ENCODE results near the gene CNTNAP4.

Gene CNTNAP4

DNA sequence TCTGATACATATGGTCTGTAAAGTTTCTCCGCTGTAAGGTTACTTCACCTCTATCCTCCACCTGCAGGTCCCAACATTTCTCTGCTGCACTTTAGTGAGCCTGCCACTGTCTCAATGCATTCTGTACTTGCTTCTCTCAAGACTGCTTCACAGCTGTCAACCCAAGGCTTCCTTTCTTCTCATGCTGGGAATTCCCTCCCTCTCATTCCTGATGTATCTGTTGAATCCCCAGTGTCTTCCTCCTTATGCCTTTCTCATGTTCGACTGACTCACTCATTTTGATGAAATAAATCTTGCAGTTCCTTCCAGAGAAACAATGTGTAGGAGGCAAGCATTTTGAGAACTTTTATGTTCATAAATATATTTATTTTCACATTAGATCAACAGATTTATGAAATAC is 288.3 kb downstream of the CNTNAP4 start:
- TF ChIP-seq, protein P1, sequence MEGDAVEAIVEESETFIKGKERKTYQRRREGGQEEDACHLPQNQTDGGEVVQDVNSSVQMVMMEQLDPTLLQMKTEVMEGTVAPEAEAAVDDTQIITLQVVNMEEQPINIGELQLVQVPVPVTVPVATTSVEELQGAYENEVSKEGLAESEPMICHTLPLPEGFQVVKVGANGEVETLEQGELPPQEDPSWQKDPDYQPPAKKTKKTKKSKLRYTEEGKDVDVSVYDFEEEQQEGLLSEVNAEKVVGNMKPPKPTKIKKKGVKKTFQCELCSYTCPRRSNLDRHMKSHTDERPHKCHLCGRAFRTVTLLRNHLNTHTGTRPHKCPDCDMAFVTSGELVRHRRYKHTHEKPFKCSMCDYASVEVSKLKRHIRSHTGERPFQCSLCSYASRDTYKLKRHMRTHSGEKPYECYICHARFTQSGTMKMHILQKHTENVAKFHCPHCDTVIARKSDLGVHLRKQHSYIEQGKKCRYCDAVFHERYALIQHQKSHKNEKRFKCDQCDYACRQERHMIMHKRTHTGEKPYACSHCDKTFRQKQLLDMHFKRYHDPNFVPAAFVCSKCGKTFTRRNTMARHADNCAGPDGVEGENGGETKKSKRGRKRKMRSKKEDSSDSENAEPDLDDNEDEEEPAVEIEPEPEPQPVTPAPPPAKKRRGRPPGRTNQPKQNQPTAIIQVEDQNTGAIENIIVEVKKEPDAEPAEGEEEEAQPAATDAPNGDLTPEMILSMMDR (IDR thresholded peaks at IDR 0.05; ENCODE audit: extremely low read depth, missing control alignments): no peak
- DNase-seq (ENCODE audit: low spot score): no peak

DNA sequence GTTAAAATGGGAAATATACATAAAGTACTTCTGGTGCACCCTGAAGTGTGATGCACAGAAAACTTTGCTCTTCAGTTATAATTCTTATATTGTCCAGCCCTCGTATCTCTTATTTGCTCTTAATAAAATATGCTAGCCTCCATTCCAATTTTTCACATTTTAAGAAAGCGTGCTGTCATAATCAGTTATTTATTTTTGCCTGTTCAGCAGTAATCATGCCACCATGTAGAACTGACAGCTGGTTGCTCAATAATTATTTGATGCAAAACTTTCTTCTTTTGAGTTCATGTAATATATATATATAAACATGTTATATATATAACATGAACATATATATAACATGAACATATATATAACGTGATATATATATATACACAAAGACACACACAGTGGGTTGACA is 294.6 kb downstream of the CNTNAP4 start:
- no peak for DNase-seq (ENCODE audit: low spot score)
- TF ChIP-seq, protein P1 (IDR thresholded peaks at IDR 0.05; ENCODE audit: extremely low read depth, missing control alignments): no peak

DNA sequence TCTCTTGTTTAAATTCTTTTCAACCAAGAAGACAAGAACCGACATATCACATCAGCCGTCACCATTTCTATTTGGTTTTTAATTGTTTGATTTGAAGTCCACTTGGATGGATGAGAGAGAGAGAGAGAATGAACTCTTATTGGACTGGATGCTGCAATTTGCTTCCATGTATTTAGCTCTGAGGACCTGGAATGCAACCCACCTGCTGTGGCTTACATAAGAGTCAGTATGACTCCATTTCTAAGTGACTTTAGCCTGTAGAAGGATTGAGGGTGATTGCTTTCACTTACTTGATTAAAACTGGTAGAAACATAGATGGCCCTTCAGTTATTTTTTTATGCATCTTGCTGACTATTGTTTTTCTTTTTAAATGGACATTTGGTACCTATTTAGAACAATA is 296.1 kb downstream of the CNTNAP4 start:
- TF ChIP-seq, protein P1 (IDR thresholded peaks at IDR 0.05; ENCODE audit: extremely low read depth, missing control alignments): no peak
- DNase-seq (ENCODE audit: low spot score): no peak

DNA sequence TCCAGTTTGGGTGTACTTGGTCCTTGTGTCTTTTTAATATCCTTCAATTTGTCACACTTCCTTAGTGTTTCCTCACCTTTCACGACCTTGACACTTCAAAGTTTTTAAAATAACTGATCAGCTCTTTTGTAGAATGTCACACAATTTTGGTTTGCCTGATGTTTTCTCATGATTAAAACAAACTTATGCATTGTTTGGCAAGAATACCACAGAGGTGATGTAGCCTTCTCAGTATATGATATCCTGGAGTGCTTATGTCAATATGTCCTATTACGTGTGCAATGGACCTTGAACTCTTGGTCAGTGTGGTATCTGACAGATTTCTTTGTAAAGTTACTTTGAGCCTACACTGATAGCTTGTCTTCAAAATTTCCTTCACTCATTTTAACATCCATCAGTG is 297.4 kb downstream of the CNTNAP4 start:
- DNase-seq (ENCODE audit: low spot score): no peak
- TF ChIP-seq, protein P1 (IDR thresholded peaks at IDR 0.05; ENCODE audit: extremely low read depth, missing control alignments): no peak

DNA sequence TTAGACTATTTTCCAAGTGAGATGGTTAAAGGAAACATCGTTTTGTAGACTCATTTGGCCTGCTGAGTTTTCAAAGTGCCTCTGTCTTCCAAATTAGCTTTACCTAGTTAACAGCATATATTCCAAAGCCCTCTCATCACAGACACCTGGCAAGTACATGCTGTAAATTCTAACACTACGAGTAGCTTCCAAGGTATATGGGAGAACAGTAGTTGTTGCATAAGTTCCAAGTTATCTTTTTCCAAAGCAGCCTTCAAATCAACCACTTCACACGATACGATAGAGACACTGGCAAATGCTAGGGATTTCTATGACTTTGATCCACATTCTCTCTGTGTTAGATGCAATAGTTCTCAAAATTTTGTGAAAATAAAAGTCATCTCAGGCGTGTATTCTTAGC is 299.3 kb downstream of the CNTNAP4 start:
- no peak for DNase-seq (ENCODE audit: low spot score)
- TF ChIP-seq, protein P1 (IDR thresholded peaks at IDR 0.05; ENCODE audit: extremely low read depth, missing control alignments): no peak

DNA sequence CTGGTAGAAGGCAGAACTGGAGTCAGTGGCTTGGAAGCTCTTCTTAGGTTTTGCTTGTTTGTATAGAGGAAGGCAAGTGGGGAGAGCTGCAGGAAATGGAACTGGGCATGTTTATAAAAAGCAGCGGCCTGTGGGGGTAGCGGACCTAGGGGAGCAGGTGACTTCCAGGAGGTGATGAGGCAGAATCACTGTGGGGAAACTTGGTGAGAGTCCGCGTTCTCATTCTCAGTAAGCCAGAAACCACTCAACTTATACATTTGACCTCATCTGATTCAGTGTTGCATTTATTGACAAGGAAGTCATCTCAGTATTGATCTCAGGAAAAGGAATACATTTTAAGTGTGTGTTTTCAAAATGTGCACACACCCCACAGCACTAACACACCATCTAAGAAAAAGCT is 299.8 kb downstream of the CNTNAP4 start:
- DNase-seq (ENCODE audit: low spot score): peak; percentile 49
- TF ChIP-seq, protein P1 (IDR thresholded peaks at IDR 0.05; ENCODE audit: extremely low read depth, missing control alignments): no peak

DNA sequence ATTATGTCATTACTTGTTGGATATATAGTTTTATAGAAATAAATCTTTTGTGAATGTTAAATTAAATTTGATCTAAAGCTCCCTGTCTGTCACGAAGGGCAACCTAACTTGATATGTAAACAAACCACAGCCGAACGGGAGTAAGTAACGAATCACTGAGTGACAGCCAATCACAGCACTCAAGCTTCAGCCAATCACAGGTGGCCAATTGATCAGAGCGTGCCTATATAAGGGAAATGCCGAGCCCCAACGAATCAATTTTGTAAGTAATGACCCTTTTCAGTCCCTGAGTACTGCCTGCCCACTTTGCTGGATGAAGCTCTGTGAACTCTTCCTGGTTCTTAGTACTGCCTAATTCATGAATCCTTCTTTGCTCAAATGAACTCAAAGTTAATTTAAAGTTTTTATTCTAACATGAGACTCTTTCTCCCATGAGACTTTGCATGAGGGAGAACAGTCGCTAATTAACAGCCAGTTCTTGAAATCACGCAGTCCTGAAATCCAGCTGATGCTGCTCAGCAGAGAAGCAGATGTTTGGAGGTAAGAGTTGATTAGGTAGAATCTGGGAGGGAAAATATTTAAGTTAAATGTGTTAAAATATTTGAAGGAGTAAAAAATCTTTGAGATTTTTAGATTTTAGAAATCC is 302.2 kb downstream of the CNTNAP4 start:
- TF ChIP-seq, protein P1 (IDR thresholded peaks at IDR 0.05; ENCODE audit: extremely low read depth, missing control alignments): no peak
- no peak for DNase-seq (ENCODE audit: low spot score)
